Bone marrow (tissue), 2 donors: ENCODE data around the gene KLF11.
A peak's percentile ranks its signal among the peaks of the same experiment; 100 is the strongest.
"Not testable (repeated sequence)": the region's sequence is repeated elsewhere in the genome, so short reads cannot be mapped to it uniquely, and the experiment has no call there.

Experiments used
- DNase-seq, 2 donors: peaks; one replicate each; lab custom pipeline; 2025; lab: John Stamatoyannopoulos, UW

The KLF11 gene

GRCh38 chr2:10085043-10085667 is 41.8 kb downstream of the KLF11 start:
- no peak for DNase-seq

DNA sequence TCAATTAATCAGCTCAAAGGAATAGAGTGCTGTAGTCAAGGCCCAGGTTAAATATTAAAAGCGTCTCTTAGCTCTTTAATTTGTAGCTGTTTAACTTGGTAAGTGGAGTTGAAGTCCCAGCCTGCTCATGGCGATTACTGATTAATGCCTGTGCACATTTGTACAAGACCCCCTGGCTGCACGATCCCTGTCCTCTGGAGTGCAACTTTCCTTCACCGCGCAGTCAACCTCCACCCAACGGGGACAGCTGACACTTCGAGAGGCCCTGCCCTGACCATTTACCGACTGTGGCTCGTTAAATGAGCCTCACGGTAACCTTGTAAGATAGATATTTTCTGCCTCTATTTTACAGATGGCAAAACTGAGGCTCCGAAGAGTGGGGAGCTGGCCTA is 42.3 kb downstream of the KLF11 start:
- no peak for DNase-seq

GRCh38 chr2:10086950-10087349 is 43.6 kb downstream of the KLF11 start:
- no peak for DNase-seq

GRCh38 chr2:10087360-10087759 is 44.0 kb downstream of the KLF11 start:
- no peak for DNase-seq

- no peak for DNase-seq
Observed at GRCh38 chr2:10089565-10090190, 46.3 kb downstream of the KLF11 start.

DNA sequence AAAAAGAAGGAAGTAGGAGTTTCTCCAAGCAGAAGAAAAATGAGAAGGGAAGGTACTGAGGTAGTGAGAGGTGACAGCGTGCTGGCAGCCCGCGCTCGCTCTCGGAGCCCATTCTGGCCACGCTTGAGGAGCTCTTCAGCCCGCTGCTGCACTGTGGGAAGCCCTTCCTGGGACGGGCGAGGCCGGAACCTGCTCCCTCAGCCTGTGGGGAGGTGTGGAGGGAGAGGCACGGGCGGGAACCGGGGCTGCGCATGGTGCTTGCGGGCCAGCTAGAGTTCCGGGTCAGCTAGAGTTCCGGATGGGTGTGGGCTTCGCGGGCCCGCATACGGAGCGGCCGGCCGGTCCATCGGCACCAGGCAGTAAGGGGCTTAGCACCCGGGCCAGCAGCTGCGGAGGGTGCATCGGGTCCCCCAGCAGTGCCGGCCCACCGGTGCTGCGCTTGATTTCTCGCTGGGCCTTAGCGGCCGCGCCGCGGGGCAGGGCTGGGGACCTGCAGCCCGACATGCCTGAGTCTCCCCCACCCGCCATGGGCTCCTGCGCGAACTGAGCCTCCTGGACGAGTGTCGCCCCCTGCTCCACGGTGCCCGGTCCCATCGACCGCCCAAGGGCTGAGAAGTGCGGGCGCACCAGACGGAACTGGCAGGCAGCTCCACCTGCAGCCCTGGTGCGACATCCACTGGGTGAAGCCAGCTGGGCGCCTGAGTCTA is 48.0 kb downstream of the KLF11 start:
- DNase-seq: no peak

GRCh38 chr2:10091889-10092244 is 48.5 kb downstream of the KLF11 start:
- not testable (repeated sequence) for DNase-seq

GRCh38 chr2:10094271-10094814 is 51.0 kb downstream of the KLF11 start:
- no peak for DNase-seq

DNA sequence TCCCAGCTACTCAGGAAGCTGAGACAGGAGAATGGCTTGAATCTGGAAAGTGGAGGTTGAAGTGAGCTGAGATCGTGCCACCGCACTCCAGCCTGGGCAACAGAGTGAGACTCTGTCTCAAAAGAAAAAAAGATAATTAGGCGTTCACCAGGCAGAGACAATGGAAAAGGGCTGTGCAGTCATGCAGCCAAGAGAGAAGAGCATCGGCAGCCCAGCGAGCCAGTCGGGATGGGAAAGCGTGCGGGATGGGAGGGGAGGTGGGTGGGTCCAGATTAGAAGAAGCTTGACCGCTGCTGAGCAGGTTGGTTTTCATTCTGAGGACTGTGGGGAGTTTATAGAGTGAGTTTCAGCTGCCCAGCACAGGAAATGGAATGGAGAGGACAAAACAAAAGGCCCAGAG is 51.8 kb downstream of the KLF11 start:
- DNase-seq: no peak

- DNase-seq: no peak
Observed at GRCh38 chr2:10096641-10097040, 53.3 kb downstream of the KLF11 start.

DNA sequence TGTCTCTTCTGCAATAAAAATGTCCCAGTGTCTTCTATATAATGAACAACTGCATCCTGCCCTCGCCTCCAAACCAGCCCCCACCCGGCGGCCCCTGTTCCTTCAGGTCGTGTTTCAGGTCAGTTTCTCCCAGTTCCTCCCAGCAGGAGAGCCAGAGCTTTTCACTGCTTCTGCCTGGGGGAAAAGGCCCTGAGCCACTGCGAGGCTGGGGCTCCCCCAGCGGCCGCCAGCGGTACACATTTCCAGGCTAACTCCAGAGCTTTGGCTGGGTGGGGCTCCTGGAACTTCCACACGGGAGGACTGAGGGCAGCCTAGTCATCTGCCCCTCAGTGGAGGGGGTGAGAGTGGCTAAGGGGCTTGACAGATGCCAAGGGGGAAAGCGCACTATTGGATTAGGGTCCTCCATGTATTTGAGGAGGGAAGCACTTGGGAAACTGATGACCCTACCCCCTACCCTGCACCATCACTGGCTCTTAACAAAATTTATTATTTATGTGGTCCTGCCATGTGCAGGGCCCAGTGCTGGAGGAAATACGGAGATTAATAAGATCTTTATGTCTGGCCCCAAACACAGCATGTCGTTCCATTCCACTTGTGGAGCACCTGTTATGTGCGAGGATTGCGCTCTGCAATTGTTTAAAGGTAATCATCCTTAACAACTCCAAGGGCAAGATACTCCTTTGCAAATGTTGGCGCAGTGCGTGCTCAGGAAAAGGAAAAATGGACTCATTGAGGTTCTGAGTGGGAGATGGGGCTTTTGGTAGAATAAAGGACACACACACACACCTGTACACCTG is 54.2 kb downstream of the KLF11 start:
- peak in 1 of 2 donors; percentile 14 for DNase-seq

- no peak for DNase-seq
Observed at GRCh38 chr2:10101491-10101890, 58.1 kb downstream of the KLF11 start.

- DNase-seq: no peak
Observed at GRCh38 chr2:10103179-10103578, 59.8 kb downstream of the KLF11 start.
